ENCODE results near the gene ACCS. TPM values are rescaled to one million over a fixed set of nuclear protein-coding genes. Genes with fewer than 3 reads are reported as not detected.

ACCS gene
- total RNA-seq, 1 experiment from 2014 or later, result 7.5 TPM

DNA sequence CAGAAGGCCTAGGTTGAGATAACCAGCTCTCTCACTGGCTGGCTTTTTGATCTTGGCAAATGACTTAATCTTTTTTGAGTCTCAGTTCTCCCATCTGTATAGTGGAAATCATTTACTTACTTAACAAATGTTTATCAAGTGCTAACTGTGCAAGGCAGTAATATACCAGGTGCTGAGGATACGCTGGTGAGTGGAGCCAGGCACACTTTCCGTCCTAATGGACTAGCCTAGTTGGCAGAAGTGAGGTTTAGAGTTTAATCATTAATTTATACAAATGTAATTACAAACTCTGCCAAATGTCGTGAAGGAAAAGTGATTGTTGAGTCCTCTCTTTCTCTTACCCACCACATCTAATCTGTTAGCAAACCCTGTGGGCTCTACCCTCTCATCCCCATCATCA is 62.7 kb downstream of the ACCS start:
- Histone ChIP-seq H3K79me1 (ENCODE audit: insufficient read depth, low read depth, low read length, poor library complexity, severe bottlenecking) (no peaks in the 10 kb centered on the region), H2BK5ac (ENCODE audit: insufficient read length, low read length) (no peak overlapping the region), H4K20me1 (ENCODE audit: control insufficient read depth, insufficient read depth, insufficient read length) (no peaks in the 10 kb centered on the region), H4K8ac (replicated peaks; ENCODE audit: insufficient read length, low read depth, low read length) (no peak overlapping the region), H3K14ac (ENCODE audit: insufficient read depth, low read length) (no peak overlapping the region), H3K4ac (ENCODE audit: low read depth, low read length) (no peak overlapping the region), H2BK20ac (ENCODE audit: low read depth, low read length, poor library complexity, severe bottlenecking) (no peak overlapping the region), H3K18ac (ENCODE audit: insufficient read length, low read depth, low read length) (no peak overlapping the region), H2AFZ (ENCODE audit: low read length) (no peak overlapping the region), H3K9ac (ENCODE audit: extremely low read depth, insufficient read length, low read length) (no peak overlapping the region), H4K91ac (ENCODE audit: insufficient read length, low read depth, low read length) (no peak overlapping the region), H3K27me3 (ENCODE audit: insufficient read depth, low read length) (no peaks in the 10 kb centered on the region), H3K56ac (ENCODE audit: insufficient read length, low read depth, low read length) (no peak overlapping the region), H2BK15ac (ENCODE audit: low read depth, low read length) (no peak overlapping the region), H3T11ph (ENCODE audit: low read length) (no peak overlapping the region), H3K27ac (ENCODE audit: insufficient read length, low read depth, low read length) (no peak overlapping the region), H3K4me1 (ENCODE audit: insufficient read depth, low read length) (no peaks in the 10 kb centered on the region), H4K5ac (ENCODE audit: insufficient read length, low read depth, low read length) (no peak overlapping the region), H3K9me3 (ENCODE audit: control insufficient read depth, low read depth, low read length) (no peaks in the 10 kb centered on the region), H2BK120ac (ENCODE audit: low read depth, low read length, poor library complexity, severe bottlenecking) (no peak overlapping the region), H3K23ac (ENCODE audit: insufficient read length, low read depth, low read length) (no peak overlapping the region), H3K4me2 (ENCODE audit: insufficient read depth, insufficient read length, low read length) (no peak overlapping the region), H3K79me2 (ENCODE audit: insufficient read depth, low read length) (no peaks in the 10 kb centered on the region), H2AK5ac (ENCODE audit: insufficient read length, low read length) (no peak overlapping the region), H2BK12ac (ENCODE audit: insufficient read length, low read depth, low read length) (no peak overlapping the region), H3K23me2 (ENCODE audit: insufficient read length, low read depth, low read length, poor library complexity, severe bottlenecking) (no peaks in the 10 kb centered on the region)
- Mint-ChIP-seq H3K4me1 (peaks cover 0 to 3% of the 10 kb centered on the region in 2 experiments; a peak in 2 of 4 replicates), H3K4me3 (no peak overlapping the region), H3K27ac (no peak overlapping the region), H3K27me3 (ENCODE audit: low read depth) (no peaks in the 10 kb centered on the region), H3K36me3 (ENCODE audit: insufficient read depth in 1 of 3, low read depth in 3 of 3) (peaks cover 2 to 49% (median 20%) of the 10 kb centered on the region in 3 experiments; a peak in 5 of 7 replicates), H3K9me3 (no peaks in the 10 kb centered on the region)
- no peak for TF ChIP-seq CTCF (conservative IDR thresholded peaks at IDR 0.05)
- no peak for DNase-seq
- WGBS (ENCODE audit: extremely low coverage, insufficient read length, low lambda C conversion rate), result no CpG with 5 or more reads among the region's 3 CpGs

Data from H9 (cell line).